NCI-H345 treated with DMSO at 0.1 percent for 48 hours (cell line): ENCODE data around the gene GATA2.

Experiments
- DNase-seq: peaks from one replicate; lab custom pipeline; 2025; ENCODE audit not compliant: unreplicated experiment; lab: John Stamatoyannopoulos, UW

Gene GATA2

DNA sequence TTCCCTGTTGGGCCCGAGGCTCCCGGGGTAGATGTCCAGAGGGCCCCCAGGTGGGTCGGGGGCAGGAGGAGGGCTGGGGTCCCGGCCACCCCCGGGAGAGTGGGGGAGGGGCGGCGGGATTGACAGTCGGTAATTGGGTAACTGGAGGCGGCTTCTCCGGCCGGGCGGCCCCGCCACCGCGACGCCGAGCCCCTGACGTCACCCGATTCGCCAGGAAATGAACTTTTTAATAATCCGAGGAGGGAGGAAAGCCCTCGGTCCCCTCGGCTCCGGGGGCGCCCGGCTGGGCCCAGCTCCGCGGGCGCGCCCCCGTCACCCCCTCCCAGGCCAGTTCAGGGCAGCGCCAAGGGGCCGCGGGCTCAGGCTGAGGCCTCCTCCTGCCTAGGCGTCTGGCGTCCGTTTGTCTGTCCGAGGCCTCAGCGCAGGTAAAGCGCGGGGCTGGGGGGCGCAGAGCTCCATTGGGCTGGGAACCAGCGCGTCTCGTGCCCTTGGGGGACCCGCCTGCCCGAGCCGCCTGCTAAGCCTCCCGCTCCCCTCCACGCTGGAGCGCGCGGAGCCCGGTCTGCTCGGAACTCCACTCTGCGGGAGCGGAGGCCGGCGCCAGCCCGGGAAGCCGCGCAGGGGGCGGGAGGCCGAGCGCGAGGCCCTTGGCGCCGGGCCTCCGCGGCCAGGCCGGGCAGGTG, 3.9 kb downstream of the GATA2 start:
- DNase-seq: no peak

DNA sequence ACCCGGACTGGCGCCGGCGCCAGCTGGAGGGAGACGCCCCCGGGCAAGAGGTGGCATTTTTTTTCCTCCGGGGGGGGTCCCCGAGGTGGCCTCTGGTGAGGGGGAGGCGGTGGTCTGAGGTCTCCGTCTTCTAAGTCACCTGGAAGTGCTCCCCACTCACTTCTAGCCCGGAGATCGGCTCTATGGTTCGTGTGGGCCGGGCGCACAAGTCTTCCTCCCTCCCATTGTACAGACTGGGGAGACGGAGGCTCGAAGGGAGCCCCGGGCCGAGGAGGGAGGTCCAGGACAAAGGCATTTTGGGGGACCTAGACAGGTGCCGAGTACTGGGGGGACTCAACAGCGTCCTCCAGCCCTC, 4.4 kb downstream of the GATA2 start:
- no peak for DNase-seq

DNA sequence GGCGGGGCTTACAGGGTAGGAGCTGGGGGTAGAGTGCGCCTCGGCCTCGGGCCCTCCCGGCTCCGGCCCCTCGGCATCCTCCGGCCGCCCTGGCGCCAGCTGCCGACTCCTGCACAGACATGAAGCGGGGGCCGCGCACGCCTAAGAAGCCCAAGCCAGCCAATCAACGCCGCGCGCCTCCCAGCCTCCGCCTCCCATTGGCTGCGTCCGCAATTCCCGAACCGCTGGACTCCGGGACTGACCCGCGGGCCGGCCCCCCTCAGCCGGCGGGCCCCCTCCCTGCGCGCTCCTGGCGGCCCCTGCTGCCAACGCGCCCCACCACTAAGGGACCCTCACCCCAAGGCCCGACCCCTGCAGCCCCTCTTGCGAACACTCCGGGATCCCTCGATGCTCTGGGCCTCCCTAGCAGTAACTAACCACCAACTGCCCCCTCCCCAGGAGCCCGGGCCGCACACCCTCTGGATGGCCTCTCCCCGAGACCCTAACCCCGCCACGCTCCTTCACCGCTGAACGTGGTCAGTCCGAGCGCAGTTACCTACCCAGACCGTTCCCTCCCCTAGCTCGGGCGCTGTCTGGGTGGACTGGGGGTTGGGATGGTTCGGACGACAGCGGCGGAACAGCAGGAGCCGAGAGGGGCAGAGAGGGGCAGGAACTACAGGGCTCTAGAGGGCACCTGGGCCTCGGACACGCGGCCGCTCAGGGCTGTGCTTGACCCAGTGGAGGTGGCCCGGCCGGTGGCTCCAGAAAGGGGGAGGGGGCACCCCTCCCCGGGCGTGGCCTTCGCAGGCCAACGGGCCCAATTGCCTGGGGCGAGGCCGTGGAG, 5.0 kb downstream of the GATA2 start:
- no peak for DNase-seq

DNA sequence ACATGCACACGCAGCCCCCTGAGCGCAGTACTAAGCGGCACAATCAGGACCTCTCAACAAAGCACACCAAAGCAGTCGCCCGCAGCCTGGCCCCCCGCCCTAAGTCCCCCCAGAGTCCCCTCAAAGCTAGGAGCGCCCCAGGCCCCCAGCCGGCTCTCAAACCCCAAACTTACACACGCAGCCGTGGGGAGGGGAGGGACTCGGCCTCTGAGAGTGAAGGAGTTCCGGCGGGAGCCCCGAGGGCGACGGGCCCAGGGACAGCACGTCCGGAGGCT, 5.5 kb downstream of the GATA2 start:
- DNase-seq: no peak

DNA sequence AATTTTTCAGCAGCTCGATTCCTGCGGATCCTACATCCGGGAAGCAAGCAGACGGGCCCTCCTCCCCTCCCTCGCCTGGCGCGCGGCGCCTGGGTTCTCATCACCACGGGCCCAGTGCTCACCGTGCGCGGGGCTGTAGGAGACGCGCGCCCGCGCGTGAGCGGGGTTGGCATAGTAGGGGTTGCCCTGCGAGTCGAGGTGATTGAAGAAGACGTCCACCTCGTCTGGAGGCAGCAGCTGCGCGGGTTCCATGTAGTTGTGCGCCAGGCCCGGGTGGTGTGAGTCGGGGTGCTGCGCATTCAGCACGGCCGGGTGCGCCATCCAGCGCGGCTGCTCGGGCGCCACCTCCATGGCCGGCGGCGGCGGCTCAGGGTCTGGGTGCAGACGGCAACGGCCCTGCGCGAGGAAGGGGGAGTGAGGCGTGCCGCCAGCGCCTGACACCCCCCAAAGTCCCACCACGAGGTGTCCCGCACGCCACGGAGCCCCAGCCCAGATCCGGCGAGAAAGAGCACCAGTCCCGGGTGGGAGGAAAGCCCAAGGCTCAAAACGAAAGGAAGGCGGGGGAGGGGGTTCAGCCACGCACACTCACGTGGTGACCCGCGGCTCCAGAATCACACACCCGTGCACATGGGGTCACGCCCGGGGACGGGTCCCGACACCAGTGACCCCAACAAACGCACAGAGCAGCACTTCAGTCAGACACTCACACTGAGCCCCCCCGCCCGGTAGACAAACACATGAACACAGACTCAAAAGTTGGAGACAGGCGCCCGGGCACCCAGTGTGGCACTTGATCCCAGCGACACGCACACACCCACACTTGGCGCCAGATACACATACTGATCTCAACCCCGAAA, 6.1 kb downstream of the GATA2 start:
- DNase-seq: no peak

DNA sequence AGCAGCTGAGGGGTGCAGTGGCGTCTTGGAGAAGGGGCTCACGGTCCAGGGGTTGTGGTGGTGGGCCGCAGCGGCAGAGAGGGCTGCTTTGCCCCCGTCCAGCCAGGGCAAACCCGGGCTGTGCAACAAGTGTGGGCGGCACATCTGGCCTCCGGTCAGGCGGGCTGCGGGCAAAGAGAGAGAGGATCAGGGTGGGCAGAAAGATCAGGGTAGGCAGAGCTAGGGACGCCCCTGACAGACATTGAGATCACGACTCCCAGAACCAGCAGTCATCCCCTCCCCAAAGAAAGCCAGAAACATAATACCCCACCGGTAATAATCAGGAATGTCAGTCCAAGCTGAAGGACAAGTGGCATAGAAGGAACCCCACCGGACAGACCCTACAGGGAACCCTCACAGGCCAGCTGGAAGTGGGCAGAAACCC, 6.8 kb downstream of the GATA2 start:
- DNase-seq: no peak

DNA sequence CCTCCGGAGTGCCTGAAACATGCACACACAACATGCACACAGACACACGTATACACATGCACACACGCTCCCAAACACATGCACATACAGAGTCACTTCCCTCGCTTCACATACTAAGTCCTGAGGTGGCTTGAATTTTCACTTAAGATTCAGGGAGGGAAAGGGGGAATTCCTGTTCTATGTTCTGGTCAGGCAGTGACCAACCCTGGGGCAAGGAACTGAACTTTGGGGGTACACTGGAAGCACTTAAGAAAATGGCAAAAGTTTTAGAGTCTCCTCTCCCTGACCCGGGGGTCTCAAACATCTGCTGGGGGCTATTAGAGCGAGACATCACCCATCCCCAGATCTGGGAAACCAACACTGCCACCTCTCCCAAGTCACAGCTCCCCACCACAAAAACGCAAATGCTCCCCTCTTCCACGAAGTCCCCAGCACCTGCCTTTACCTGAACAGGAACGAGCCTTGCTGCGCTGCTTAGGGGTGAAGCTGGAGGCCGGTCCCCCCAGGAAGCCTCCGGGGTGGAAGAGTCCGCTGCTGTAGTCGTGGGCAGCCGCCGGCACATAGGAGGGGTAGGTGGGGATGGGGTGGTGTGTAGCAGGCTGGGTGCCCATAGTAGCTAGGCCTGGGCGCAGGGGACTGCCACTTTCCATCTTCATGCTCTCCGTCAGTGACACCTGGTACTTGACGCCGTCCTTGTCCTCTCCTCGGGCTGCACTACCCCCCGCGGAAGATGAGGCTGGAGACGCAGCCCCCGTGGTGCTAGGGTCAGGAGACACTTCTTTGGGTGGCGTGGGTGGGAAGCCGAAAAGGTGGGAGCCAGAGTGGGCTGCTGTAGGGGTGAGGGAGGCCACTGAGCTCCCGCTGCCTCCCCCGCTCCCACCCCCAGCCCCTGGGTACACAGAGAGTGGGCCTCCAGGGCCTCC, 7.5 kb downstream of the GATA2 start:
- DNase-seq: no peak

DNA sequence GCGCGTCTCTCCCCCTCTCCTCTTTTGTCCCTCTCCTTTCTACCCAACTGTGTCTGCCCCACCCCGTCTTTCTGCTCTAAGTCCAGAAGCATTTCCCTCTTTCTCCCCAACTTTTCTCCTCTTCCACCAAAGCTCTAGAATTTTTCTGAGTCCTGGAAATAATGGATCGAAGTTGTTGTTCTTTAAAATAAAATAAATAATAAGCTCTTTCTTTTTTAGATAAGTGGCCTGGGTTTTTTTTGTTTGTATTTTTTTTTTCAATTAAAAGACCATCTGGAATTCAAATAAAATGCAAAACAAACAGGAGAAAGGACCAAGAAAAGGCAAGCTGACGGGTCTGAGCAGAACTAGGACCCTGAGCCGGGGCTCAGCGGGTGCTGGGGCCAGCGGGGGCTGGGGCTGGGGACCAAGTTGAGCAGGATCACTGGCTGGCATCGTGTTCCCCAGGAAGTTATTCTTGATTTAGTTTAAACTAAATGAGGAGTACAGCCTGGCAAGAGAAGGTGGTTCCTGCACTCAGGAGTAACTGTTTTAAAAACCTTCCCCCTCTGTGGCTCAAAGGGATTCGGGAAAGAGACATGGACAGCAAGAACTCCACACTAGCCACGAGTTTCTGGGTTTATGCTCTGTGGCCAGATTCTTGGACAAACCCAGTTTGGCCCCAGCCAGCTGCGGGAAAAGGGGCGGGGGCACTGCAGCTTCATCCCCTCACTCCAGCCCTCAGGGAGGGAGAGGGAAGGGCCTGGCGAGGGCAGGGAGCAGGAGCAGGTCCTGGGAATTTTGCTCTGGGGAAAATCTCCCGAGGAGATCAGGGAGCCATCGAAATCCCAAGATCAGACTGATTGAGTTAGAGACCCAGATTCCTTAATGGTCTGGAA, 8.4 kb downstream of the GATA2 start:
- no peak for DNase-seq

DNA sequence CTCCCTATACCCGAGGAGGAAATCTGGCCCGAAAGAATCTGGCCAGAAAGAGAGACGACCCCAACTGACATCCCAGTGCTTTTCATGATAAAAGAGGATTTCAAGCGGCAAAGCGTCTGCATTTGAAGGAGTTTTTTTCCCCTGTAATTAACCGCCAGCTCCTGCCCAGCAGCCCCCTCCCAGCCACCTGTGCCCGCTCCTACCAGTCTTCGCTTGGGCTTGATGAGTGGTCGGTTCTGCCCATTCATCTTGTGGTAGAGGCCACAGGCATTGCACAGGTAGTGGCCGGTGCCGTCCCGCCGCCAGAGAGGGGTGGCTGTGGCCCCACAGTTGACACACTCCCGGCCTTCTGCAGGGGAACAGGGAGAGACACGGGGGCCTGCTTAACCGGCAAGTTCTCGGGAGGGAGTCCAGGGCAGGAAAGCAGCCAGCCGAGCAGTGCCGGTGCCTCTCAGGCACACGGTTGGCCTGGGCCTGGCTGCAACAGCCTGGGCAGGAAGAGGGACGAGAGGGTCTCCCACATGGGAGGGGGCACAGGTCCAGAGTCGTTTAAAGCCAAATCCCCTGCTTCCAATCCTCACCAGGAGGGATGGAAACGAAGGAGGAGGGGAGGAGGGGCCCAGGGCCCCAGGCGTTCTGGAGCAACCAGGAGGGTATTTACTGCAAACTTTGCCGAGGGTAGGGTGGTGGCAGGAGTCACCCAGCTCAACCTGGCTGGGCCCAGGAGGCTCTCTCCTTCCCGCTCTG, 9.2 kb downstream of the GATA2 start:
- no peak for DNase-seq

DNA sequence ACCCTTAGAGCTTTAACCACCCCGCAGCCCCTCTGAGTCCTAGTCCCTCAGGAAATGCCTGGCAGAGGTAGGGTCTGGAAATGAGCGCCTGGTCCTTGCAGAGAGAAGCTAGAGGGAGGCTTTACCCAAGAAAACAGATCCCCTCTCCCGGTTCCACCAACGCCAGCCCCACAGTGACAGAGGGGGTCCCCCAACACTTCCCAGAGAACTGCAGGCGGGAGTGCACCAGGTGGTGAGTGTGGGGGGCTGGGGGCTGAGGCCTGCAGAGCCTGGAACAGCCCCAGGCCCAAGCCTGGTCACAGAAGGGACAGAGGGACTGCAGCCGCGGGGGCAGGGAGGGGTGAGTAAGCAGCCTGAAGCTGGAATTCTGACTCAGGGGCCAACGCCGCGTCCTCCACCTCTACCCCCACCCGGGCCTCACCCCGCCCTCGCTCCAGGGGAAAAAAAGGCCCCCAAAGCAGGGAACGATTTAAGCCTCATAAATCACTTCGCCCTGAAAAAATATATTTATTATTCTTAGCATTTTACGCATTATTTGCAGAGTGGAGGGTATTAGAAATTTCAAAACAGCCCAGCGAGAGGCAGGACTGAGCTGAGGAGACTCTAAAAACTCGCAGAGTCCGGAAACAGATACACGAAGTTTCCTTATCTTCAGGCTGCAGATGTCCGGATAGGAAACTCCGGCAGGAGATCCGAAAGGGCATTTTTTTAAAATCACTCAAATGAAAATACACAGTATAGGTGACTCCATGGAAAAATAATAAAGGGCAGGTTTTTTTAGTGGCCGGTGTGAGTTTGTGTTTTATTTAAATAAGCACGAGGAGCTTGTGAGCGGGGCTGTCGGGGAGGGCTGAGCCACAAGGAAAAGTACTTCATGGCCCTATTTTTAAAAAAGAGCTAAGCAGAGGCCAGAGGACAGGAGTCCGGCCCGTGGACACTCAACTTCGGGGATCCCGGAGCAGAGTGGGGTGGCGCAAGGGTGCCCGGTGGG, 10.0 kb downstream of the GATA2 start:
- no peak for DNase-seq

DNA sequence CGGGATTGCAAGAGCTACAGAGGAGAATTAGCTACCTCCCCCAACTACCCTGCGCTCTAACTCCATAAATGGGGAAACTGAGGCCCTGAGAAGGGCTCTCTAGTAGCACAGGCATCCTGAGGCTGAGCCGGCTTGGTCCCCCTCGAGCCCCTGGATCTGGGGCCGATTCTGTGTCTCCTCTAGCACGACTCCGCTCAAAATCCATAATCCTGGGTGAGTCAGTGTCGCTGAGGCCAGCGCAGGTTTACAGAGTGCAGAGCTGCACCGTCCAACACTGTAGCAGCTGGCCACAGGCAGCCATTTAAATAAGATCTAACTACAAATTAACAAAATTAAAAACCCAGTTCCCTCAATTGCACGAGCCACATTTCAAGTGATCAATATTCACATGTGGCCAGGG, 10.8 kb downstream of the GATA2 start:
- no peak for DNase-seq

DNA sequence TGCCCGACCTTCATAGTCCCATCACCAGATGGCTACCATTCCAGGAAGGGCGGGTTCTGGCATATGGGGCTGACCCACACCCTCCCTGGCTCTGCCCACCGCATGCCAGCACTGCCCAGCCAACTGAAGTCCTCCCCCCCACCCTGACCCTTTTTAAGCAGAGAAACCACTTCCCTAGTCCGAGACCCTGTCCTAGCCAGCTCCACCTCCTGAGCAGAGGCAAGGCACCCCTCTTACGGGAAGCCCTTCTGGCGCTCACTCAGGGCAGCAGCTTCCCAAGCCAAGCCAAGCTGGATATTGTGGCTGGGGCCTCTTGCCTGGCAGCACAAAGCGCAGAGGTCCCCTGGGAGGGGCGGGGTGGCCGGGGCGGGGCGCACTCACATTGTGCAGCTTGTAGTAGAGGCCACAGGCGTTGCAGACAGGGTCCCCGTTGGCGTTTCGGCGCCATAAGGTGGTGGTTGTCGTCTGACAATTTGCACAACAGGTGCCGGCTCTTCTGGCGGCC, 11.5 kb downstream of the GATA2 start:
- DNase-seq: no peak

DNA sequence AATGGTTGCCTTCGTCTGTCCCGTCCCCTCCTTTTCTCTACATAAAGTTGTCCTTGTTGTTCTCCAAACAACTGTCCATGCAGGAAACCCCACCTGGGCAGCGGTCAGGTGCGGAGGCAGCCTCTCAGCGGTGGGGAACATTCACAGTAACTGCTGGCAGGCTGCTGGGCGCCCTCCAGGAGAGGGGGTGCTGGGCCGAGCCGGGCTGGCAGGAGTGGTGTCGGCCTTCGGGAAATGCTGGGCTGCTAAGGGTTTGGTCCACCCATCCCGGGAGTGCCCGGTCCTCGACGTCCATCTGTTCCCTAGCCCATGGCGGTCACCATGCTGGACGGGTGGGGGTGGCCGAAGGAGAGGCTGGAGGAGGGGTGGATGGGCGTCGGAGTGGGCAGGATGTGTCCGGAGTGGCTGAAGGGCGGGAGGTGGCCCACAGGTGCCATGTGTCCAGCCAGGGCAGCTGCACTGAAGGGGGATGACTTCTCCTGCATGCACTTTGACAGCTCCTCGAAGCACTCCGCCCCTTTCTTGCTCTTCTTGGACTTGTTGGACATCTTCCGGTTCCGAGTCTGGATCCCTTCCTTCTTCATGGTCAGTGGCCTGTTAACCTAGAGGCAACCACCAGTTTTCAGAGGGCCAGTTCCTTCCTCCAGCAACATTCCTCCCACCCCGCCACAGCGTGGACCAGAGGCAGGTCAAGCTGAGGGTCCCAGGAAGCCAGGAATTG, 12.1 kb downstream of the GATA2 start:
- DNase-seq: no peak

DNA sequence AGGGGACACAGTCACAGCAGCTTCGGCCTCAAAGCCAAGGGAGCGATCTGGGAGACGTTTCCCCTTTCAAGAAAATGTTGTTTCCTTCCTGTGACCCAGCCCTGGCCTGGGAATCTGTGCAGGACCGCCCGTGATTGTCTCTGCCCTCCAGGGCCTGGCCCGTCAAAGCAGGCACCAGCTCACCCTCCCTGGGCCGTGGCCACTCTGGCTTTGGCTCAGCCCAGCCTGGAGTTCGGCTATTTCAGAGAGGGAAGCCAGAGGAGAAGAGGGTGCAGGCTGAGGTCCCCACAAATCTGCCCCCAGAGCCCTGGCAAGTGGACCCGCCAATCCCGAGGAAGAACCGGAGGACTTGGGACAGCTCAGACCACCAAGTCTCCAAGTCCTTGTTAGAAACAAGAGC, 12.7 kb downstream of the GATA2 start:
- DNase-seq: no peak

DNA sequence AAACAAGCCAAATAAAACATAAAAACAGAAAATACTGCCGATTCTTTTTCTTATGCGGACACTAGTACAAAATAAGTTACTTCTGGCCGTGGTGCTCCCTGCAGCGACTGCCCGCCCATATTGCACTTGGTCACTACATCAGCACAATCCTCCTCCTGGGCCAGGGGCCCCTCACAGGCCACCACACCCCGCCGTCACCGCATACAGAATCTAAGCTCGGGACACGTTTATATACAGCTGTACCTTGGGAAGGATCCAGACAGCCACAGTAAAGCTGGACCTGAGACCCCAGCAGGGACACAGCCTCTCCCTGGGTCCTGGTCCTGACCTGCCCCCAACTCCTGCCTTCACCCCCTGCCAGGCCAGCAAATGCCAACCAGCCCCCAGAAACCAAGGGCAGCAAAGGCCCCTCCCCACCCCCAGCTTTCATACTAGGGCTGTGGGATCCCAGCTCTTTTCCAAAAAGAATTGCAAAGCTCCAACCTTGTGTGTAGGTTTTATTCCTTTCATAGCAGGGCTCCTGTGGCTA, 13.4 kb downstream of the GATA2 start:
- no peak for DNase-seq

DNA sequence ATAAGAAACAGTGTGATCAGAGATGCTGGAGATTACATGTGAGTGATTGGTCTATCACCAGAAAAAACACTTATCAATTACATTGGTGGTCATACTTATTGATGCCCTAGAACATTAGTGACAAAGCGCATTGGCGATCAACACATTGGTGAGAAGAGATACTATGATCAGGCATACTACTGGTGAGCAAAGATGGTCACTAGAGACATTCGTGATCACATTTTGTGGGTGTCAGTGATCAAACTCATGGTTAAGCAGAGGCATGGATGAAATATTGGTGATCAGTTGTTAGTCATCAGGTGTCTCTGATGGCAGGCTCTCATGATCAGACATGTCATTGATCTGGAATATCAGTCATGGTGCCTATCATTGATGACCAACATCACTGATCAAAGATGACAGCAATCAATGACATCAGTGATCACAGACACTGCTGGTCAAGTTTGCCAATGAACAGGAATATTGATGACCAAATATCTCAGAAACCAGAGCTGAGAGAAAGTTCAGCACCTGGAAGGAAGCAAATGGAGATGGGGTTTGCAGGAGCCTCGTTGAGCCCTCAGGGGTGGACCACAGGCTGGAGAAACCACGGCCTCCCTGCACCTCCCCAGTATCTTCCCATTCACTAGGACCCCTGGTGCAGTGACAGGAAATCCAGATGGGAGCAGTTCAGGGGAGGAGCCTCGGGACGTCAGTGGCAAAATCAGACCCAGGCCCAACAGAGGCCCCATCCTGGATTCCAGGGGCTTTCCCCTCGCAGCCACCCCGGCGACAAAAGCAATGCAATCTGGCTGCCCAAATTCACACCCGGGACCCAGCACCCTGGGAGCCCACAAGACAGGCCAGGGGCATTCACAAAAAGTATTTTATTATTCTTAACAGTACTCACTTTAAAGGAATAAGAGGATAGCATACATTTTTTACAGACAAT, 14.2 kb downstream of the GATA2 start:
- no peak for DNase-seq
